GM06990 (cell line): ENCODE measurements around the gene C11orf24.

ENCODE experiments used
- DNase-seq: peaks from one replicate; pipeline ENCODE4 v3.0.0-alpha.2; 2011; ENCODE audit not compliant: insufficient read length; ENCODE audit errors: extremely low read depth
- H3K27me3 ChIP-seq: replicated peaks from 2 replicates; pipeline ENCODE4 v1.6.0; 2011; ENCODE audit warnings: low read length; ENCODE audit not compliant: control insufficient read depth, insufficient read depth
- H3K36me3 ChIP-seq: 2 replicates; pipeline ENCODE4 v1.5.1; 2011; ENCODE audit warnings: low read length; ENCODE audit not compliant: control insufficient read depth, insufficient read depth
- H3K4me3 ChIP-seq: replicated peaks from 2 replicates; pipeline ENCODE4 v1.5.1; 2011; ENCODE audit warnings: low read depth, mild to moderate bottlenecking, control low read depth, low read length
- TF ChIP-seq, protein P1 (sequence below): IDR thresholded peaks from 2 replicates; pipeline ENCODE4 v1.5.1; 2011; ENCODE audit warnings: low read length, control low read depth, mild to moderate bottlenecking, inconsistent platforms; ENCODE audit not compliant: insufficient read depth, poor library complexity, severe bottlenecking

The C11orf24 gene

GRCh38 chr11:68263444-68264035 is 8.2 kb downstream of the C11orf24 start:
- Histone ChIP-seq H3K4me3 (no peak overlapping the region), H3K36me3 (peaks cover 36% of the 10 kb centered on the region), H3K27me3 (no peaks in the 10 kb centered on the region)
- TF ChIP-seq, protein P1, sequence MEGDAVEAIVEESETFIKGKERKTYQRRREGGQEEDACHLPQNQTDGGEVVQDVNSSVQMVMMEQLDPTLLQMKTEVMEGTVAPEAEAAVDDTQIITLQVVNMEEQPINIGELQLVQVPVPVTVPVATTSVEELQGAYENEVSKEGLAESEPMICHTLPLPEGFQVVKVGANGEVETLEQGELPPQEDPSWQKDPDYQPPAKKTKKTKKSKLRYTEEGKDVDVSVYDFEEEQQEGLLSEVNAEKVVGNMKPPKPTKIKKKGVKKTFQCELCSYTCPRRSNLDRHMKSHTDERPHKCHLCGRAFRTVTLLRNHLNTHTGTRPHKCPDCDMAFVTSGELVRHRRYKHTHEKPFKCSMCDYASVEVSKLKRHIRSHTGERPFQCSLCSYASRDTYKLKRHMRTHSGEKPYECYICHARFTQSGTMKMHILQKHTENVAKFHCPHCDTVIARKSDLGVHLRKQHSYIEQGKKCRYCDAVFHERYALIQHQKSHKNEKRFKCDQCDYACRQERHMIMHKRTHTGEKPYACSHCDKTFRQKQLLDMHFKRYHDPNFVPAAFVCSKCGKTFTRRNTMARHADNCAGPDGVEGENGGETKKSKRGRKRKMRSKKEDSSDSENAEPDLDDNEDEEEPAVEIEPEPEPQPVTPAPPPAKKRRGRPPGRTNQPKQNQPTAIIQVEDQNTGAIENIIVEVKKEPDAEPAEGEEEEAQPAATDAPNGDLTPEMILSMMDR = no peak
- DNase-seq = no peak

- TF ChIP-seq, protein P1 = no peak
- Histone ChIP-seq H3K27me3 (no peaks in the 10 kb centered on the region), H3K4me3 (no peak overlapping the region), H3K36me3 (peaks cover 32% of the 10 kb centered on the region)
- no peak for DNase-seq
These were observed 9.3 kb downstream of the C11orf24 start for GRCh38 chr11:68262544-68262827.

DNA sequence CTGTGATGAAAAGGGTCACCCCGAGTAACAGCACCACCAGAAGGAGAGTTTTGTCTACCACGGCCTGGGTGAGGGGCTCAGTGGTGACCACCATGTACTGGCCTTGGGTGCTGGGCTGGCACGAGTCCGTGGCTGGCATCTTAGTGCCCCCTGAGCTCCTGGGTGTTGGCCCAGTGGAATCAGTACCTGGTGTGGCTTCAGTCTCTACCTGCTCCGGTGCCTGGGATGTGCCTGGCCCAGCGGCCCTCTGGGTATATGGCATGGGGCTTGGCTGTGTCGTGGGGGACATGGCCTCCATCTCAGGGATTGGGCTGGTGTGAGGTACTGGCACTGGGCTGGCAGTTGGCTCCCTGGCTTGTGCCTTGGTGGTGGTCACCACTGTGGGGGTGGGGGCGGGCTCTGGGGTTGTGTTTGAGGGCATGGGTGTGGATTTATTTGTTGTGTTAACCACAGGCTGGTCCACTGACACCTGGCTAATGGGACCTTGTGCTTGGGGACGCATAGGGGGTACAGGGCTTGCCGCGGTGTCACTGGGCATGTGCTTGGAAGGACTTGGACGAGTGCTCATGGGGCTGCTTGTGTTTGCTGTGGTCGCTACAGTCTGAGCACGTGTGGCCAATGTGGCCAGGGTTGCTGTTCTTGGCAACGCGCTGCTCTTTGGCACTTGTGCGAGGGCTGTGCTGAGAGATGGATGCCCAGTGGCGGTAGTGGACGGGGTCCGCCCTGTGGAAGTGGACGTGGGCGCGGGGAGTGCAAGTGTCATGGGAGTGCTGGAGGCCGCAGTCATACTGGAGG is 9.8 kb downstream of the C11orf24 start:
- TF ChIP-seq, protein P1 = no peak
- DNase-seq = no peak
- H3K27me3 ChIP-seq = no peaks in the 10 kb centered on the region
- no peak overlapping the region for H3K4me3 ChIP-seq
- H3K36me3 ChIP-seq = peaks cover 28% of the 10 kb centered on the region

DNA sequence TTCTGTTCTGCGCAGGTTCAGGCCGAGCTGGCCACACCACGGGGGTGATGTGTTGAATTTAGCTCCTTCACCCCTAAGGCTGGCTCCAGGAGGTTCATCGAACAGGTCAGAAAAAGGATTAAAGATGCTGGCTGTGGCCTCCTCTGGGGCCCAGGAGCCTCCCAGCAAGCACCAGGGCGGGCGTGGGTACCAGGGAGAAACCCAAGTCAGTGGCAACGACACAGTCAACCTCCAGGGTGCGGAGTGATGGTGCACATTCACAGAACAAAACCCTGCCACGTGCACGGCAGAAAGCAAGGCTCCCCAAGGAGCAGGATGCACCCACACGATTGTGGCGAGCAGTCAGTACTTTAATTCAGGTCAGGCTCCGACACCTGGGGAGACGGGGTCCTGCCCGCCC is 10.8 kb downstream of the C11orf24 start:
- no peak for DNase-seq
- TF ChIP-seq, protein P1 = no peak
- H3K36me3 ChIP-seq = peaks cover 26% of the 10 kb centered on the region
- no peaks in the 10 kb centered on the region for H3K27me3 ChIP-seq
- no peak overlapping the region for H3K4me3 ChIP-seq

GRCh38 chr11:68260484-68260883 is 11.3 kb downstream of the C11orf24 start:
- TF ChIP-seq, protein P1 = no peak
- no peak for DNase-seq
- peaks cover 25% of the 10 kb centered on the region for H3K36me3 ChIP-seq
- no peak overlapping the region for H3K4me3 ChIP-seq
- no peaks in the 10 kb centered on the region for H3K27me3 ChIP-seq
